HG03442 (cell line): ENCODE results near the gene ATP9B.
"Not testable (repeated sequence)": the region's sequence is repeated elsewhere in the genome, so short reads cannot be mapped to it uniquely, and the experiment has no call there.

ENCODE experiments used
- ATAC-seq: cut with Tn5 transposase; IDR thresholded peaks from one replicate; pipeline ENCODE4 v1.9.1; 2021; ENCODE audit warnings: mild to moderate bottlenecking, moderate library complexity; ENCODE audit not compliant: unreplicated experiment

The ATP9B gene

GRCh38 chr18:79275461-79275860 lies 206.3 kb downstream of the ATP9B start:
- peak; percentile 13 for ATAC-seq

DNA sequence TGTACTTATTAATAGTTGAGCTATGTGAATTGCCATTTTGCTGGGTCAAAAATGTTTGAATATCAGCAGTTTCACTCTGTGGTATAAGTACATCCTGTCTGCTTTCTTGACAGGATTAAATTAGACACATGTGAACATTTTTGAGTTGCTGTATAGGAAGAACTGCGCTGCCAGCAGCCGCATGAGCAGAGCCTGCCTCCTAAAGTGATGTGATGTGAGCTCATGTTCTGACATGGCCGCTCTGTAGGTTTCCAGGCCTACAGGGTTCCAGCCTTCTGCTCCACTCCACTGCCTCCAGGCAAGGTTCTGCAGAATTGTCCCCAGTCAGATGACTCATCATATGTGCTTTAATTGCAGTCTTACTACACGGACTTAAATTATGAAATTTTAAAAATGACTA lies 206.8 kb downstream of the ATP9B start:
- peak; percentile 77 for ATAC-seq

GRCh38 chr18:79278896-79279295 lies 209.7 kb downstream of the ATP9B start:
- no peak for ATAC-seq

GRCh38 chr18:79283131-79283810 lies 214.1 kb downstream of the ATP9B start:
- ATAC-seq: no peak

DNA sequence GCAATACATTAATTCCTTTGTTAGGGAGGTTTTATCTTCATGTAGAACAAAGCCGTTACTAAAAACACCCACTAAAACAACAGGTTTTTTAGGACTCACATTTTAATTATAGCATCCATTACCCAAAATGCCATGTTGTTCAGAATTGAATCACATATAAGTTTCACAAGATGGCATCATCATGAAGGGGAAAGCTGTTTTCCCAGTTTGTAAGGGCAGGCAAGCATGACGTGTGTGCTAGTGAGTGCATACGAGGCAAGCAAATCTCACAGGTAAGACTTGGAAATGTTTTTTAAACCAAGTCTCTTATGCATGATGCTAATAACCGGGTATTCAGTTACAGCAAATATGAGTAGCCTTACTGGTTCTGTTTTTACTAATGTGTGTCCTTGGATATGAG lies 214.7 kb downstream of the ATP9B start:
- ATAC-seq: no peak

DNA sequence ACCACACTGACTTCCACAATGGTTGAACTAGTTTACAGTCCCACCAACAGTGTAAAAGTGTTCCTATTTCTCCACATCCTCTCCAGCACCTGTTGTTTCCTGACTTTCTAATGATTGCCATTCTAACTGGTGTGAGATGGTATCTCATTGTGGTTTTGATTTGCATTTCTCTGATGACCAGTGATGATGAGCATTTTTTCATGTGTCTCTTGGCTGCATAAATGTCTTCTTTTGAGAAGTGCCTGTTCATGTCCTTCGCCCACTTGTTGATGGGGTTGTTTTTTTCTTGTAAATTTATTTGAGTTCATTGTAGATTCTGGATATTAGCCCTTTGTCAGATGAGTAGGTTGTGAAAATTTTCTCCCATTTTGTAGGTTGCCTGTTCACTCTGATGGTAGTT lies 216.0 kb downstream of the ATP9B start:
- ATAC-seq: not testable (repeated sequence)

DNA sequence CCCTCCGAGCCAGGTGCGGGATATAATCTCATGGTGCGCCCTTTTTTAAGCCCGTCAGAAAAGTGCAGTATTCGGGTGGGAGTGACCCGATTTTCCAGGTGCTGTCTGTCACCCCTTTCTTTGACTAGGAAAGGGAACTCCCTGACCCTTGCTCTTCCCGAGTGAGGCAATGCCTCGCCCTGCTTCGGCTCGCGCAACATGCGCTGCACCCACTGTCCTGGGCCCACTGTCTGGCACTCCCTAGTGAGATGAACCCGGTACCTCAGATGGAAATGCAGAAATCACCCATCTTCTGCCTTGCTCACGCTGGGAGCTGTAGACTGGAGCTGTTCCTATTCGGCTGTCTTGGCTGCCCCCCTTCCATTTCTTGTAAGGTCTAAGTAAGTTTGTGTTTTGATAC lies 221.2 kb downstream of the ATP9B start:
- not testable (repeated sequence) for ATAC-seq

GRCh38 chr18:79290876-79291275 lies 221.7 kb downstream of the ATP9B start:
- no peak for ATAC-seq

DNA sequence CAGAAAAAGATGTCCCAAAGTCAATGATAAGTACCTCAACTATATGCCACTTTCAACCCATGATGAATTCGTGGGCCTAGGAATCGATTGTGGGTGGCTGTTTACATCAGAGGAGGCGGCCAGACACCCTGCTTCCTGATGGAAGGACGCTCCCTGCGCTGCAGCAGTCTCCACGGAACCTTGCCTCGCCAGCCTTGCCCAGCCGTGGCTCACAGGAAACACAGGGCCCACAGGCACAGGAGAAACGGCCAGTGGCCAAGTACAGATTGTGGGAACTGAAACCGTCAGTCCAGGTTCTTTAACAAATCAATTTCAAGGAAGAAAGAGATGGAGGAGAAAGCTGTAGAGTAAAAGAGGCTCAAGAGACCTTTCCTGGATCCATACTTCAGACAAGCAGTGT lies 225.0 kb downstream of the ATP9B start:
- ATAC-seq: no peak

DNA sequence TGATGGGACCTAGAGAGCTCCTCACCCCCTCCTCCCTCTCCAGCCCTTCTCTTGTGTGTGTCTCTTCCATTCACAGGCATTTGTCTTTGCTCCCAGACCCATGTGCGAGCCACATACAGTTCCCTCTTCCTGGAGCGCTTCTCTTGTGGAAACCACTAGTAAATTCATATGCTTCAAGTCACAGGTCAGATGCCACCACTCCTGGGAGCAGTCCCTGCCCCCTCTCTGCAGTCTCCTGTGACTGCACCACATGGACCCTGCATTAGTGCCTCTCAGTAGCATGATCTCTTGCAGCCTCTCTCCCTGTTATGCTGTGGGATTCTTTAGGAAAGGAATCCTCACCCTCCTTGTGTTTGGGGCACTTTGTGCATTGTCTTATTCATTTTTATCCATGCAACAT lies 230.1 kb downstream of the ATP9B start:
- no peak for ATAC-seq

- ATAC-seq: no peak
Observed at GRCh38 chr18:79299711-79300110, 230.5 kb downstream of the ATP9B start.

- ATAC-seq: no peak
Observed at GRCh38 chr18:79300413-79300812, 231.2 kb downstream of the ATP9B start.

GRCh38 chr18:79302120-79302519 lies 232.9 kb downstream of the ATP9B start:
- ATAC-seq: no peak

DNA sequence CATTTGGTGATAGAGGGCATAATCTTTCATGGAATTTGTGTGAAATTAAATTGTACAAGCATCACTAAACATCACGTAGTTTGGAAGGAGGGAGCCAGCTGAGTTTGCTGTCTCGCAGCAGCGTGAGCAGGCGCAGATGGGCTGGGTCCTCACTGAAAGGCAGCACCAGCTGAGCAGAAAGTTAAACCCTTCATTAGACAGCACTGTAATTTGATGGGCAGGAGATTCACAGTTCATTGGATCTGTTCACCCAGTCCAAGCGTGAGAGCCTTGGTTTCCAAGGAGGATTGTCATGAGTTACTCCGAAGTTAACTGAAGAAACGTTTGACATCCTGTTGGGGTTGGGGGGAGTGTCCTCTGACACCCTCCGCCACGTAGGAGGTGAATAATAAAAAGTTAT lies 236.7 kb downstream of the ATP9B start:
- ATAC-seq: no peak

- no peak for ATAC-seq
Observed at GRCh38 chr18:79309614-79310358, 240.6 kb downstream of the ATP9B start.

DNA sequence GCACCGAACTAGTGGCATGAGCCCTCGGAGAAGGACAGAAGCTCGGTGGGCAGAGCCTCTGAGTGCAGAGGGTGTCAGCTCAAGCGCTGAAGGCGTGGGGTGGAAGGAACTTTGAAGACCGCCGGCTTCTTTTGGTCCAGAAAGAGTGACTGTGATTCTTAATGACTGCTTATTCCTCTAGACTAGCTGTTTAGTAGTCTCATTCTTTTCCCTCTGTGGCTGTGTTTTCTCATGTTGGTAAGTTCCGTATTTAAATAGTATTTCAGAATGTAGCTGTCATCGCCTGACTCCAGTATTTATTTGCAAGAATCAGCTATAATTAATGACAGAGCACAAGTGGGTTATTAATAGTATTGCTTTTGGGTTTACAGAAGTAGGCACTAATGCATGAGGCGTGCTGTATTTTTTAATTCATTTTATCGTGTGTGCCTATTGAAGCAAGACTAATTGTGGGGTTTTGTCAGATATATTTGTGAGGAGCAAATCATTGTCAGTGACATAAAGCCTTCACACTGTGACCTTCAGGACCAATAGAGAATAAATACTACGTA lies 245.7 kb downstream of the ATP9B start:
- ATAC-seq: no peak

GRCh38 chr18:79315596-79315995 lies 246.4 kb downstream of the ATP9B start:
- no peak for ATAC-seq

GRCh38 chr18:79317703-79318102 lies 248.5 kb downstream of the ATP9B start:
- no peak for ATAC-seq

- ATAC-seq: no peak
Observed at GRCh38 chr18:79318142-79318673, 249.0 kb downstream of the ATP9B start.

GRCh38 chr18:79320216-79320850 lies 251.1 kb downstream of the ATP9B start:
- ATAC-seq: no peak

DNA sequence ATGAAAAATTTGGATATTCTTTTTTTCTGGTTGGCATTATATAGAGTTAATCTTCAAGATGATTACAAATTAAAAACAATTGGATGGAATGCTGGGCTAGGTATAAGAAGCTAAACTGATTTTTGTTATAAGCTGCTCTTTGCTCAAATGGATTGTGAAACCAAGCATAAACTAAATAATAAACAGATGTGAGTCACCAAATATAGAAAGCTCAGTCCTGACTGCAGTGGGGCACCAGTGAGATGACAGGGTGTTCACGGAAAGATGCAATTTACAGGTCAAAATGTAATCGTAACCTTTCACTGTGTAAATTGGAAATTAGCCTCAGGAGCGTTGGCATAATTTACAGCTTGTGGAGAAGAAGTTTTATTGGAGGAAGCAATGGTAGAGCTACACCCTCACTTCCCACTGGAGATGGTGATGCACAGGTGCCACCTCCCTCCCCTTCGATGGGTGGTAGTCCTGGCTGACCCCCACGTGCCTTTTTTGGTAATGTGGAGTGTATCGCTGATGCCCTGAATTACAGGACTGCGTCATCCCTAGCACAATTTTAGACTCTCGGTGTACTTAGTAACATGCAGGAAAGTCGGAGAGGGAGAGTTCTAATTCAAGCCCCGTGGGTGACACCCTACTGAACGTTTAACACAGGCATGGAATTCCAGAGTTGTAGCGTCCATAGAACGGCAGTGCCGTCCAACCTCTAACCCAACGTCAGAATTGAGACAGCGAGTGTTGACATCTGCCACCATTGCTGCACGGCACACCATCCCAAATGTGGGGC lies 252.6 kb downstream of the ATP9B start:
- ATAC-seq: no peak
